Measurements from ENCODE around the gene TMEM132C. TPM values are rescaled to one million over a fixed set of nuclear protein-coding genes. Genes with fewer than 3 reads are reported as not detected.

The TMEM132C gene
- total RNA-seq, 1 experiment from 2014 or later: not detected

GRCh38 chr12:128755566-128755965 is 488.6 kb downstream of the TMEM132C start:
- Mint-ChIP-seq H3K4me1 (ENCODE audit: low read depth, unreplicated experiment) (no peaks in the 10 kb centered on the region), H3K9me3 (ENCODE audit: low read depth, unreplicated experiment) (peaks cover 17% of the 10 kb centered on the region), H3K27me3 (ENCODE audit: unreplicated experiment) (no peaks in the 10 kb centered on the region), H3K36me3 (ENCODE audit: insufficient read depth, unreplicated experiment) (no peaks in the 10 kb centered on the region), H3K27ac (ENCODE audit: unreplicated experiment) (no peak overlapping the region), H3K4me3 (ENCODE audit: low read depth, unreplicated experiment) (no peak overlapping the region)
- intact Hi-C loops (cut with micrococcal nuclease; ENCODE audit: unreplicated experiment): no loop called here
- CTCF ChIA-PET: no interaction called here
- no TSS peak for BruUV-seq (replicated peaks)
- no peak for TF ChIP-seq CTCF (IDR thresholded peaks at IDR 0.05; ENCODE audit: unreplicated experiment)
- no peak for DNase-seq

Small RNAs within 50 kb of the gene (microRNA-seq; reads per million reads assigned to microRNA genes)
- not detected for gene MIR3612
- not detected for gene MIR4419B
